Fibroblast of lung (primary cell): ENCODE measurements around the gene EPHB2. TPM values are rescaled to one million over a fixed set of nuclear protein-coding genes. Genes with fewer than 3 reads are reported as not detected.

ENCODE experiments used
- DNase-seq, 2 donors: peaks; one replicate each; pipeline versions ENCODE4 v3.0.0 to v3.0.0-alpha.2; 2010; ENCODE audit warnings: low read depth in 2 of 2
- H2AFZ ChIP-seq: 2 replicates; pipeline ENCODE4 v1.5.1; 2012; ENCODE audit warnings: low read length, control low read depth, inconsistent platforms
- H3K27ac ChIP-seq: 2 replicates; pipeline ENCODE4 v1.5.1; 2011; ENCODE audit warnings: low read length, control low read depth; ENCODE audit not compliant: insufficient read depth
- H3K27me3 ChIP-seq: 2 replicates; pipeline ENCODE4 v1.5.1; 2011; ENCODE audit warnings: mild to moderate bottlenecking, low read length; ENCODE audit not compliant: control insufficient read depth, insufficient read depth
- H3K36me3 ChIP-seq: 2 replicates; pipeline ENCODE4 v1.5.1; 2011; ENCODE audit warnings: low read length; ENCODE audit not compliant: control insufficient read depth, insufficient read depth
- H3K4me1 ChIP-seq: 2 replicates; pipeline ENCODE4 v1.5.1; 2011; ENCODE audit warnings: low read length; ENCODE audit not compliant: control insufficient read depth, insufficient read depth; ENCODE audit errors: extremely low read depth
- H3K4me2 ChIP-seq: 2 replicates; pipeline ENCODE4 v1.5.1; 2011; ENCODE audit warnings: low read length, control low read depth; ENCODE audit not compliant: insufficient read depth; ENCODE audit errors: extremely low read depth
- H3K4me3 ChIP-seq, 4 experiments: fragments of 200-600 bp in 1 of 4; sonication (generic) in 1 of 4; replicated peaks in 1 of 4; 2 replicates each; pipeline ENCODE4 v1.5.1; 2011 to 2016; ENCODE audit warnings: low read length in 4 of 4, low read depth in 3 of 4, mild to moderate bottlenecking in 3 of 4, control low read depth in 2 of 4, inconsistent platforms in 1 of 4, mixed read lengths in 1 of 4; ENCODE audit not compliant: insufficient read depth in 1 of 4; ENCODE audit errors: control extremely low read depth in 1 of 4
- H3K79me2 ChIP-seq: 2 replicates; pipeline ENCODE4 v1.5.1; 2012; ENCODE audit warnings: mild to moderate bottlenecking, low read length, inconsistent platforms; ENCODE audit not compliant: control insufficient read depth, insufficient read depth
- H3K9ac ChIP-seq: 2 replicates; pipeline ENCODE4 v1.5.1; 2011; ENCODE audit warnings: mild to moderate bottlenecking, low read length, control low read depth; ENCODE audit not compliant: insufficient read depth
- H3K9me3 ChIP-seq: 2 replicates; pipeline ENCODE4 v1.5.1; 2012; ENCODE audit warnings: low read depth, low read length; ENCODE audit not compliant: control insufficient read depth, insufficient read depth
- H4K20me1 ChIP-seq: 2 replicates; pipeline ENCODE4 v1.5.1; 2011; ENCODE audit warnings: low read length; ENCODE audit not compliant: control insufficient read depth, insufficient read depth; ENCODE audit errors: extremely low read depth
- CTCF ChIP-seq, 2 donors: IDR thresholded peaks in 1 of 2; conservative IDR thresholded peaks in 1 of 2; 1 replicate in 1 of 2; 2 replicates in 1 of 2; pipeline ENCODE4 v1.5.1; 2011 to 2012; ENCODE audit warnings: low read length in 2 of 2, control low read depth in 1 of 2, inconsistent platforms in 1 of 2, low read depth in 1 of 2, mild to moderate bottlenecking in 1 of 2
- EZH2 ChIP-seq: IDR thresholded peaks from 2 replicates; pipeline ENCODE4 v1.5.1; 2012; ENCODE audit warnings: low read length, control low read depth, mild to moderate bottlenecking; ENCODE audit errors: missing control alignments
- polyA plus RNA-seq, 2 donors: library from polyadenylated mRNA; depleted of rRNA in 1 of 2; stranded (reverse) in 1 of 2; unstranded in 1 of 2; fragments of >200 nt; gene quantifications; 2 replicates each; pipeline ENCODE4 v1.2.1, GENCODE V29; 2011 to 2012; ENCODE audit warnings: missing spikeins in 1 of 2
- total RNA-seq: library from RNA; depleted of rRNA; stranded (reverse); fragments of >200 nt; gene quantifications from 2 replicates; pipeline ENCODE4 v1.2.1, GENCODE V29; 2014

EPHB2 gene
- total and polyA plus RNA-seq, 2 donors (not counting 1 experiment from before 2014, with no cell fraction given), result 4.1 to 11.2 TPM

DNA sequence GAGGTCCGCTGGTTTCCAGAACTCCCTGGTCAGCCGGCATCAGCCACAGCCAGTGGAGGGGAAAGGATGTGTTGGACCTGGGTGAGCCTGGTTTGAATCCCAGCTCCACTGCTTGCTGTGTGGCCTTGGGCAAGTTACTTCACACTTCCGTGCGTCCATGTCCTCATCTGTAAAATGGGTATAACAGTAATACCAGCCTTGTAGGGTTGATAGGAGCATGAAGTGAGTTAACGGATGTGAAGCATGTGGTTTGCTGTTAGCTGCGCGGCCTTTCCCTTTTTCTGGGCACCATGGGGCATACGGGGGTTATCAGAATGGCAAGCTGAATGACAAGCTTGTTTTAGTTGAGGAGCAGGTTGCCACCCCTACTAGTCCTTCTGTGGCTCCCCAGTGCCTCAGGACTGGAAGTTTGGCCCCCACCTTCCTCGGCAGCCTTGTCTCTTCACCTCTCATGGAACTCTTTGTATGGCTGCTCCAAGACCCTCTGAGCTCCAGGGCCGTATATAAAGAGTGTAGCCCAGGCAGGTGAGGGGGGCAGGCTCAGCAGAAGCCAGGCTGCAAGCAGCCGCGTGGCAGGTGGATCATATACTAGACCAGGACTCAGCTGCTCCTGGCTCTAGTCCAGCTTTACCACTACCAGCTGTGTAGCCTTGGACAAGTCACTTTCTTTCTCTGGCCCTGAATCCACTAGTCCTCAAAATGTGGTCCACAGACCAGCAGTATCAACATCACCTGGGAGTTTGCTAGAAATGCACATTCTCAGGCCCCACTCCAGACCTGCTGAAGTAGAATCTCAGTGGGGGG lies 166.7 kb downstream of the EPHB2 start:
- no peaks in the 10 kb centered on the region for H3K9me3 ChIP-seq
- H3K4me2 ChIP-seq, result no peak overlapping the region
- TF ChIP-seq CTCF (conservative IDR thresholded peaks at IDR 0.05 in 1 of 2, IDR thresholded peaks at IDR 0.05 in 1 of 2; ENCODE audit: low read depth in 1 of 2, low read length in 2 of 2) (no peak), EZH2 (no peak)
- H3K9ac ChIP-seq, result no peak overlapping the region
- no peak overlapping the region for H3K27ac ChIP-seq
- H2AFZ ChIP-seq, result no peak overlapping the region
- no peaks in the 10 kb centered on the region for H3K27me3 ChIP-seq
- H3K4me3 ChIP-seq, result no peak overlapping the region
- H3K79me2 ChIP-seq, result no peaks in the 10 kb centered on the region
- no peaks in the 10 kb centered on the region for H3K36me3 ChIP-seq
- no peaks in the 10 kb centered on the region for H3K4me1 ChIP-seq
- no peak for DNase-seq
- H4K20me1 ChIP-seq, result no peaks in the 10 kb centered on the region

DNA sequence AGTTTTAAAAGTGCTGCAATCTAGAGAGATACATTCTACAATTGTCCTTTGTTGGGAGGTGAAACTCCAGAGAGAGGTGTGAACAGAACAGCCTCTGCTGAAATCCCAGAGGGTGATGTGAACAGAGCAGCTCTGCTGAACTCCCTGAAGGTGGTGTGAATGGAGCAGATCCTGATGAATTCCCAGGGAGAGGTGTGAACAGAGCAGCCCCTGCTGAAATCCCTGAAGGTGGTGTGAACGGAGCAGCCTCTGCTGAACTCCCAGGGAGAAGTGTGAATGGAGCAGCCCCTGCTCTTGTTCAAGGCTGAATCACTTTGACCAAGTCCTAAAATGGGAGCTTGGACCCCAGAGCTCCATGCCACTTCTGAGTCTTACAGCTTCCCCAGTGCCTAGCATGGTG lies 167.3 kb downstream of the EPHB2 start:
- Histone ChIP-seq H3K9me3 (no peaks in the 10 kb centered on the region), H4K20me1 (no peaks in the 10 kb centered on the region), H3K27ac (no peak overlapping the region), H3K4me1 (no peaks in the 10 kb centered on the region), H3K9ac (no peak overlapping the region), H3K27me3 (no peaks in the 10 kb centered on the region), H3K79me2 (no peaks in the 10 kb centered on the region), H3K4me3 (no peak overlapping the region), H3K36me3 (no peaks in the 10 kb centered on the region), H3K4me2 (no peak overlapping the region), H2AFZ (no peak overlapping the region)
- DNase-seq, result no peak
- TF ChIP-seq CTCF (conservative IDR thresholded peaks at IDR 0.05 in 1 of 2, IDR thresholded peaks at IDR 0.05 in 1 of 2; ENCODE audit: low read depth in 1 of 2, low read length in 2 of 2) (no peak), EZH2 (no peak)

DNA sequence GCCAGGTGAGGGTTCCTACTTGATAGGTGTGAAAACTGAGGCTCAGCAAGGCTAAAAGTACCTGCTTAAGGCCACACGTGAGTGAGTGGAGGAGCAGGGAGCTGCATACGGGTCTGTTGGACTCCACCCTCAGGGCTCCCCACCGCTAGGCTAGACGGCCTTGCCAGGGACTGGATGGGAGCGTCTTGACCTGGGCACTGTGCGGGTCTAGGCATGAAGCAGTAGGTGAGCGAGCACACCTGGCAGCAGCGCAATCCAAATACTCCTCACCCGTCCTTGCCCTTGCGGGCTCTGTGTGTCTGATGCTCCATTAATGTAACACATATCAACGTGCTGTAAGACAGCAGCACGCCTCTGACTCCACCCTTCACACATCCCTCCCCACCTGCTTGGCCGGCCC lies 168.0 kb downstream of the EPHB2 start:
- H4K20me1 ChIP-seq, result no peaks in the 10 kb centered on the region
- H3K27ac ChIP-seq, result no peak overlapping the region
- no peaks in the 10 kb centered on the region for H3K27me3 ChIP-seq
- H3K36me3 ChIP-seq, result no peaks in the 10 kb centered on the region
- no peaks in the 10 kb centered on the region for H3K9me3 ChIP-seq
- no peak overlapping the region for H3K4me3 ChIP-seq
- H3K79me2 ChIP-seq, result no peaks in the 10 kb centered on the region
- no peak overlapping the region for H3K9ac ChIP-seq
- H2AFZ ChIP-seq, result no peak overlapping the region
- H3K4me2 ChIP-seq, result no peak overlapping the region
- no peaks in the 10 kb centered on the region for H3K4me1 ChIP-seq
- TF ChIP-seq CTCF (conservative IDR thresholded peaks at IDR 0.05 in 1 of 2, IDR thresholded peaks at IDR 0.05 in 1 of 2; ENCODE audit: low read depth in 1 of 2, low read length in 2 of 2), result no peak
- TF ChIP-seq EZH2, result no peak
- DNase-seq, result no peak
